Fibroblast of pulmonary artery (primary cell): ENCODE results near the gene KCTD15.

Experiments
- DNase-seq: peaks from one replicate; pipeline ENCODE4 v3.0.0-alpha.2; 2010; ENCODE audit warnings: low read depth
- H3K4me3 ChIP-seq: replicated peaks from 2 replicates; pipeline ENCODE4 v1.5.1; 2011; ENCODE audit warnings: low read depth, mild to moderate bottlenecking, control low read depth, low read length, moderate library complexity
- CTCF ChIP-seq: IDR thresholded peaks from 2 replicates; pipeline ENCODE4 v1.5.1; 2011; ENCODE audit warnings: mild to moderate bottlenecking, control low read depth, low read length, inconsistent platforms; ENCODE audit errors: missing control alignments

KCTD15 gene

GRCh38 chr19:33844478-33844877 is 47.8 kb downstream of the KCTD15 start:
- no peak for DNase-seq
- no peak for TF ChIP-seq CTCF
- H3K4me3 ChIP-seq, result no peak overlapping the region

GRCh38 chr19:33845498-33845897 is 48.8 kb downstream of the KCTD15 start:
- H3K4me3 ChIP-seq, result no peak overlapping the region
- TF ChIP-seq CTCF, result no peak
- no peak for DNase-seq

GRCh38 chr19:33849551-33850147 is 53.0 kb downstream of the KCTD15 start:
- no peak overlapping the region for H3K4me3 ChIP-seq
- TF ChIP-seq CTCF, result no peak
- no peak for DNase-seq

GRCh38 chr19:33859016-33859415 is 62.3 kb downstream of the KCTD15 start:
- H3K4me3 ChIP-seq, result no peak overlapping the region
- TF ChIP-seq CTCF, result no peak
- DNase-seq, result no peak

GRCh38 chr19:33860312-33861090 is 63.8 kb downstream of the KCTD15 start:
- DNase-seq, result no peak
- no peak overlapping the region for H3K4me3 ChIP-seq
- TF ChIP-seq CTCF, result no peak

GRCh38 chr19:33861950-33862349 is 65.3 kb downstream of the KCTD15 start:
- H3K4me3 ChIP-seq, result no peak overlapping the region
- TF ChIP-seq CTCF, result no peak

GRCh38 chr19:33862981-33863380 is 66.3 kb downstream of the KCTD15 start:
- H3K4me3 ChIP-seq, result no peak overlapping the region
- TF ChIP-seq CTCF, result no peak
- no peak for DNase-seq

More at GRCh38 chr19:33861950-33862349, 65.3 kb downstream of the KCTD15 start:
- DNase-seq, result no peak
